Right lobe of liver (tissue), 6 donors: Measurements from ENCODE around the gene WWP2. TPM values are rescaled to one million over a fixed set of nuclear protein-coding genes. Genes with fewer than 3 reads are reported as not detected.
A peak's percentile ranks its signal among the peaks of the same experiment; 100 is the strongest.

Experiments used
- ATAC-seq, 4 donors: fragments of 200-7000 bp; cut with Tn5 transposase; one replicate each; pipeline ENCODE4 v1.9.1; 2020; ENCODE audit warnings: mild to moderate bottlenecking in 4 of 4, moderate library complexity in 4 of 4
- DNase-seq, 3 donors: peaks; one replicate each; pipeline ENCODE4 v3.0.0-alpha.2; 2020
- H3K27ac ChIP-seq, 3 donors: fragments of 200-600 bp; one replicate each; pipeline ENCODE4 v1.8.0; 2022
- H3K27me3 ChIP-seq, 2 donors: fragments of 200-600 bp; one replicate each; pipeline ENCODE4 v1.8.0; 2022
- H3K36me3 ChIP-seq, 4 donors: fragments of 200-600 bp; sonication (generic) in 1 of 4; one replicate each; pipeline versions ENCODE4 v1.5.1 to v1.8.0; 2017 to 2022; ENCODE audit warnings: control low read depth in 1 of 4
- H3K4me1 ChIP-seq, 4 donors: fragments of 200-600 bp; sonication (generic) in 1 of 4; one replicate each; pipeline versions ENCODE4 v1.5.1 to v1.8.0; 2017 to 2022; ENCODE audit warnings: control low read depth in 1 of 4
- H3K4me3 ChIP-seq, 3 donors: fragments of 200-600 bp; one replicate each; pipeline ENCODE4 v1.8.0; 2022
- H3K9me3 ChIP-seq, 4 donors: fragments of 200-600 bp; sonication (generic) in 1 of 4; one replicate each; pipeline versions ENCODE4 v1.5.1 to v1.8.0; 2017 to 2022; ENCODE audit warnings: control low read depth in 1 of 4
- POLR2A ChIP-seq: fragments of 450-650 bp; IDR thresholded peaks from one replicate; pipeline ENCODE4 v1.6.1; 2017; ENCODE audit warnings: antibody characterized with exemption, mild to moderate bottlenecking
- WGBS: methylation state at CpG from one replicate; pipeline ENCODE4 v1.1.6; 2018; ENCODE audit warnings: low coverage, low lambda C conversion rate; ENCODE audit not compliant: insufficient coverage; ENCODE audit errors: missing lambda C conversion rate; 5-methylcytosine and 5-hydroxymethylcytosine counted together
- intact Hi-C, 2 donors: fragments of 100-400 bp; cut with DNase I; formaldehyde crosslinking; loops; one replicate each; pipeline versions ENCODE4 v1.11.2 to v1.14.1; 2022
- long read RNA-seq: library from polyadenylated mRNA; unstranded; transcript quantifications from one replicate; pipeline ENCODE4 v2.0.0, GENCODE V29; 2019
- total RNA-seq, 6 experiments: library from RNA; depleted of rRNA in 2 of 6; stranded (reverse); fragments of >200 nt in 2 of 6; fragmentation: NEBNext Ultra II Directional in 3 of 6; extraction: Animal tissue kit (Norgen Biotek cat#: 25700) in 3 of 6; gene quantifications; one replicate each; pipeline versions ENCODE4 v1.1.0 to v1.2.4, GENCODE V29; 2016 to 2023
- TF ChIP-seq, protein P1 (sequence below), 4 donors: fragments of 200-600 bp in 3 of 4; fragments of 450-650 bp in 1 of 4; IDR thresholded peaks; one replicate each; pipeline versions ENCODE4 v1.5.1 to v1.8.0; 2016 to 2022; ENCODE audit warnings: antibody characterized with exemption in 4 of 4, mild to moderate bottlenecking in 2 of 4
- donor health status: DM: no; HTN: yes; CAD: no.
- donor health status: DM: no; HTN: no; CAD: no.
- donor health status: DM: no; HTN: no; CAD: no.
- donor health status: DM: no; HTN: yes; CAD: no.
- donor health status: DM: no; HTN: yes; CAD: no.

Gene WWP2
- total RNA-seq, result 10 to 100 TPM; 18.1 to 24.6 (median 22.4) TPM
- long read RNA-seq, partial matches to known transcripts, result 0 of 1 reads
- long read RNA-seq, other reads (novel, unspliced or antisense), result 1 of 1 reads

DNA sequence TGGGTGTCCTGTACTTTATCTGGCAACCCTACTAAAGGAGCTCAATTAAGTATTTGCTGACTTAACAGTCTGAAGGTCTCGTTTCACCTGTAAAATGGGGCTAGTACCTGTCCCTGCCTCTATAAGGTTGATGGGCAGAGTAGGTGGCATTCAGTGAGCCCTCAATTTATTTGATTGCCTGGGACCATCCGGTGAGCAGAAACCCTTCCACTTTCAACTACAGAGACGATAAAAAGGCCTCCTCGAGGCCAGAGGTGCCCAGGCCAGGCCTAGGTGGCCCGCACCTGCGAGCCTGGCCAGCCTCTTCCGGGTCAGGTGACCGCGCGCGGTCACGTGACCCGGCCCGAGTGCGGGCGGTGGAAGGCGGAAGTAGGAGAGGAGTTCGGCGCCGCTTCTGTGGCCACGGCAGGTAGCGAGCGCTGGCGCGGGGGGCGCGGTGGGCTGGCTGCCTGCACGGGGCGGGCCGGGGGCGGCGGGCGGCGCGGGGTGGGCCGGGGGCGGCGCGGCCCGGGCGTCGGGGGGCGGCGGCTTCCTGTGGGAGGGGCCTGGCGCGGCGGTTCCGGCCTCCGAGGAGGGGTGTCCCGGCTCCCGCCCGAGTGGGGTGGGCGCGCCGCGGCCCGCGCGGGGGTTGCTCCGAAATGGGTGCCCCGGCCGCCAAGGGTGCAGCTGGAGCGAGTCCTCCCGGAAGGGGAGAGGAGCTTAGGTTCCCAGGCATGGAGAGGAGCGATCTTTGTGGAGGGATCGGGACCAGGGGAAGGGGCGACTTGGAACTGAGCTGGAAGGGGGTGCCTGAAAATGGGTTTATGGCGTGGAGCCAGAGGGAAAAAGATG is at the start of gene WWP2:
Gene WWP2 (plus strand): TSS at position 350 of the 831 bp plus-strand sequence. CDS start 24,679 bp downstream, outside the sequence.
- peak within 1 kb of the TSS; percentile 91 to 97 (median 95) for H3K4me3 ChIP-seq
- WGBS, result 1% methylated on average over 10 of the region's 68 CpGs
- H3K4me1 ChIP-seq, result peaks cover 0 to 16% (median 8%) of the 10 kb centered on the region in 4 donors
- intact Hi-C loops, result no loop called here
- ATAC-seq (peak; percentile 85 to 86 (median 86)), DNase-seq (peak; percentile 80 to 84 (median 80))
- no peaks in the 10 kb centered on the region for H3K36me3 ChIP-seq
- H3K9me3 ChIP-seq, result no peaks in the 10 kb centered on the region
- no peaks in the 10 kb centered on the region for H3K27me3 ChIP-seq
- H3K27ac ChIP-seq, result peak within 1 kb of the TSS; percentile 71 to 77 (median 75)
- TF ChIP-seq, protein P1, sequence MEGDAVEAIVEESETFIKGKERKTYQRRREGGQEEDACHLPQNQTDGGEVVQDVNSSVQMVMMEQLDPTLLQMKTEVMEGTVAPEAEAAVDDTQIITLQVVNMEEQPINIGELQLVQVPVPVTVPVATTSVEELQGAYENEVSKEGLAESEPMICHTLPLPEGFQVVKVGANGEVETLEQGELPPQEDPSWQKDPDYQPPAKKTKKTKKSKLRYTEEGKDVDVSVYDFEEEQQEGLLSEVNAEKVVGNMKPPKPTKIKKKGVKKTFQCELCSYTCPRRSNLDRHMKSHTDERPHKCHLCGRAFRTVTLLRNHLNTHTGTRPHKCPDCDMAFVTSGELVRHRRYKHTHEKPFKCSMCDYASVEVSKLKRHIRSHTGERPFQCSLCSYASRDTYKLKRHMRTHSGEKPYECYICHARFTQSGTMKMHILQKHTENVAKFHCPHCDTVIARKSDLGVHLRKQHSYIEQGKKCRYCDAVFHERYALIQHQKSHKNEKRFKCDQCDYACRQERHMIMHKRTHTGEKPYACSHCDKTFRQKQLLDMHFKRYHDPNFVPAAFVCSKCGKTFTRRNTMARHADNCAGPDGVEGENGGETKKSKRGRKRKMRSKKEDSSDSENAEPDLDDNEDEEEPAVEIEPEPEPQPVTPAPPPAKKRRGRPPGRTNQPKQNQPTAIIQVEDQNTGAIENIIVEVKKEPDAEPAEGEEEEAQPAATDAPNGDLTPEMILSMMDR (IDR thresholded peaks at IDR 0.05), result no peak
- peak; percentile 76 for TF ChIP-seq POLR2A

DNA sequence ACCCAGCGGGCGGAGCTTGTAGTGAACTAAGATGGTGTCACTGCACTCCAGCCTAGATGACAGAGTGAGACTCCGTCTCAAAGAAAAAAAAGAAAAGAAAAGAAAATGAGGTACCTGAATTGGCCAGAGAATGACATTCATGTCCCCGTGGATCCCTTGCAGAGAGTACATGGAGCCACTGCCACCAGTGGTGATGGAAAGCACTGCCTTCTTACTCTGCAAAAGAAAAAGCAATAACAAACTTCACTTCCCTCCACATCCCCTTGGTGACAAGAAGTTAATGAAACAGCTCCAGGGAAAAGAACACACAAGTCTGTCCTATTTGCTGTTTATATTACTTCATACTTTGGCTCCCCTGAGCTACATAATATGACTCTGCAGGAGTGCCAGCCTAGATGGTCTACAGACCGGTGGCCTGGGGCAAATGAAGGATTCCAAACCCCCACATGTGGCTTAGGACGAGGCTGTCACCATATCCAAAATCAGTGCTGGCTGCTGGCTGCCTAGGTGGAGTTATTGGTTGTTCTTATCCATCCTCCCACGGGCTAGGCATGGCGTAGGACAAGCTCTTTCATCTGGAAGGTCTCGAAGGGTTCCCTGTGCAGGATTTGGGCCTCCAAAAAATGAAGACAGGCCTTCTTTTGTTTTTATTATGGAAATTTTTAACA is 49.1 kb upstream of the WWP2 start:
- WGBS, result 95% methylated on average over 3 of the region's 9 CpGs
- no peak overlapping the region for H3K27ac ChIP-seq
- intact Hi-C loops, result no loop called here
- H3K4me3 ChIP-seq, result no peak overlapping the region
- ATAC-seq, result no peak
- H3K27me3 ChIP-seq, result no peaks in the 10 kb centered on the region
- DNase-seq, result no peak
- H3K9me3 ChIP-seq, result no peaks in the 10 kb centered on the region
- H3K4me1 ChIP-seq, result peaks cover 0 to 11% (median 0%) of the 10 kb centered on the region in 4 donors
- H3K36me3 ChIP-seq, result peaks cover 0 to 4% (median 0%) of the 10 kb centered on the region in 4 donors
- no peak for TF ChIP-seq POLR2A
- TF ChIP-seq, protein P1 (IDR thresholded peaks at IDR 0.05), result no peak

DNA sequence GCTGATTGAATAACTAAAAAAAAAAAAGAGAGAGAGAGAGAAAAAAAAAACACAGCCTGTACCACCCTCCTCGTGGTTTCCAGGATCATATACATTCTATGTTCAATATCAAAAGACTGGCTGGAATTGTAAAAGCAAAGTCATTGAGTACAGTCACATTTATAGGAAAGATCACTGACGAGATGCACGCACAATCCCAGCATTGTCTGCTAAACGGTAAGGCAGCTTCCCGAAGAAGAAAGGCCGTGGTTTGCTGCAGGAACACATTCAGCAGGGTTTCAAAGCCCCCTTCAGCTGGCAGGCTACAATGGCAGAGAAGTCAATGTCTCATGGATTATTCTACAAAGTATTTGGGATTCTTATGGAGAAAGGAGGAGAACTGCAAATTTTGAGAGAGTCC is 45.1 kb upstream of the WWP2 start:
- WGBS, result 80% methylated on average over 2 of the region's 6 CpGs
- TF ChIP-seq, protein P1 (IDR thresholded peaks at IDR 0.05), result no peak
- TF ChIP-seq POLR2A, result no peak
- DNase-seq (no peak), ATAC-seq (no peak)
- Histone ChIP-seq H3K4me3 (no peak overlapping the region), H3K9me3 (no peaks in the 10 kb centered on the region), H3K36me3 (peaks cover 0 to 4% (median 0%) of the 10 kb centered on the region in 4 donors), H3K27me3 (no peaks in the 10 kb centered on the region), H3K27ac (no peak overlapping the region), H3K4me1 (peaks cover 0 to 11% (median 0%) of the 10 kb centered on the region in 4 donors)
- intact Hi-C loops, result no loop called here

DNA sequence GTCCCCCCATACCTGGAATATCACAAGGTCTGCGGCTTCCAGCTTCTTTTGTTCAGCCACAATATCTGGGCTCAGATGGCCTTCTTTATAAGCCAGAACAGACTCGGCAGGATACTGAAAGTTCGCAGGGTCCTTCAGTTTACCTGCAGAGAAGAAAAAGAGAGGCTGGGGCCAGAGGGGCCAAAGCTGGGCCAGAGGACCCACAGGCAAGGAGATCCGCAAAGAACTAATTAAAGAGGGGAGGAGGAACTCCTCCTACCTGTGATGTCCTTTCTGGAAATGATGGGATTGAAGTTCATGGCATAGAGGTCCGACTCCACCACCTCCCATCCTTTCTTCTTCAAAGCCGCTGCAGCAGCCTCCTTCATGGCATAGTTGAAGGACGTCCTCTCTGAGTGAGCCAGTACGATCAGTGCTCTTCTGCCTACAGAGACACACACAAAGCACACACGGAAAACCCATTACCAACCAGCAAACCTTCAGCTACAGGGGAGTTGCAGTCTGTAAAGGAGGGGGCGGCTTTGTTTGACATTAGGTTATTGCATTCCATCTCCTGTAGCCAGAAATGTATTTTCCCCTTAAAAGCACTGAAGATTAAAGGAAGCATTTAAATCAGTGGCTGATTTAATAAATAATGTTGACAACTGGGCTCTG is 43.9 kb upstream of the WWP2 start:
- DNase-seq (no peak), ATAC-seq (no peak)
- Histone ChIP-seq H3K4me3 (no peak overlapping the region), H3K4me1 (peaks cover 0 to 11% (median 0%) of the 10 kb centered on the region in 4 donors), H3K27me3 (no peaks in the 10 kb centered on the region), H3K36me3 (peaks cover 0 to 2% (median 0%) of the 10 kb centered on the region in 4 donors), H3K27ac (no peak overlapping the region), H3K9me3 (no peaks in the 10 kb centered on the region)
- intact Hi-C loops, result no loop called here
- TF ChIP-seq, protein P1 (IDR thresholded peaks at IDR 0.05), result no peak
- no peak for TF ChIP-seq POLR2A
- WGBS, result 93% methylated on average over 6 of the region's 10 CpGs
